Lower leg skin (tissue), 3 donors: ENCODE results near the gene ZSCAN10.

Experiments
- CTCF ChIP-seq, 3 donors: fragments of 450-650 bp; IDR thresholded peaks; one replicate each; pipeline ENCODE4 v1.5.1; 2016; ENCODE audit warnings: antibody characterized with exemption in 3 of 3, mild to moderate bottlenecking in 3 of 3, moderate library complexity in 2 of 3
- POLR2A ChIP-seq, 2 donors: fragments of 450-650 bp; IDR thresholded peaks; one replicate each; pipeline ENCODE4 v1.6.1; 2016 to 2017; ENCODE audit warnings: antibody characterized with exemption in 2 of 2, mild to moderate bottlenecking in 1 of 2, moderate library complexity in 1 of 2

DNA sequence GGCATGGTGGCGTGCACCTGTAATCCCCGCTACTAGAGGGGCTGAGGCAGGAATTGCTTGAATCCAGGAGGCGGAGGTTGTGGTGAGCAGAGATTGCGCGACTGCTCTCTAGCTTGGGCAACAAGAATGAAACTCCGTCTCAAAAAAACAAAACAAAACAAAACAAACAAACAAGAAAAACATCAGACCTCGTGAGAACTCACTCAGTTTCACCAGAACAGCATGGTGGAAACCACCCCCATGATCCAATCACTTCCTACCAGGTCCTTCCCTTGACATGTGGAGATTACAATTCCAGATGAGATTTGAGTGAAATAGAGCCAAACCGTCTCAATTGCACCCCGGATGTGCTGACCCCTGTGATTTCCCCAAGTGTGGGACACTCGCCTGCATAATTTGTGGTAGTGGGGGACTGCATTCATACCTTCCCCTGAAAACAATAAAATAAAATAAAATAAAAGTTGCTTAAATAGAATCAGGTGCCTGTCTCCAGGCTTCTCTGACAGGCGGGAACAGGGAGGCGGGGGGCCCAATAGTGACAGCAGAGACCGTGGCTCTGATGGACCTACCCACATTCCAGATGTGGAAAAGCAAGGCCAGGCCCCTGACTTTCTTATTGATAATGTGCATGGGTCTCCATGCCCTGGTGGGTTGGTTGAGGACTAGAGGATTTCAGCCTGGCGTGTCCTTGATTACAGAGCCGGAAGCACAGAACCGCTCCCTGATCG lies 13.1 kb downstream of the ZSCAN10 start:
- TF ChIP-seq CTCF (IDR thresholded peaks at IDR 0.05) (no peak), POLR2A (IDR thresholded peaks at IDR 0.05) (no peak)
